ENCODE data around the gene CATSPERZ. TPM values are rescaled to one million over a fixed set of nuclear protein-coding genes. Genes with fewer than 3 reads are reported as not detected.
A peak's percentile ranks its signal among the peaks of the same experiment; 100 is the strongest.

Gene CATSPERZ
- total RNA-seq, 2 donors from 2014 or later: not detected

DNA sequence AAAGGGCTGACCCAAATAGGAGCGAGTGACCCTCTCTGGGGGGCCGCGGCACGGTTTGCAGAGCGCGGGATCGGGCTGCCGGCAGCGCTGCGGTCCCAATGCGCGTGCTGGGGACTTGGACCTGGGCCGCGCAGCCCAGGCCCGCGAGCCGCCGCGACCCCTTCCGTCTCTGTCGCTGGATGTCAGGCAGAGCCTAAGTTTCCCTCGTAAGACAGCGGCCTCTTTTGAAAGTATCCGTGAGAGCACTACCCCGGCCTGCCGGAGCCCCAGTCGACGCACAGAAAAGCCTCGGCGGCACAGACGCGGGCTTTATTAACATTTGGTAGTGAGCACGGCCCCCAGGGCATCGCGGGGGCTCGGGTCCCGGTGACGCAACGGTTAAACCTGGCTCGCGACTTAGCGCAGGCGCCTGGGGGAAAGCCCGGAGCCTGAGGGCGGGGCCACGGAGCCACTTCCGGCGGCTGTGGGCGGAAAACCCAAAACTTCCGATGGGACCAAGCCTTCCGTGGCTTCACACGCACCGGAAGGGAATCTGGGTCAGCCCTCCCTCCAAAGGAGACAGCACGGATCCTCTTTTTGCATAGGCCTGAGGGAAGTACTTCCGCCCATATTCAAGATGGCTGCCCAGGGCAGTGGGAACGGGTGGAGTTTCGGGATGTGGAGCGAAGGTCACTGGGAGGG is 30.5 kb upstream of the CATSPERZ start:
- no peaks in the 10 kb centered on the region for H3K9me3 Mint-ChIP-seq
- Histone ChIP-seq H3K27me3 (ENCODE audit: control insufficient read depth, insufficient read depth, low read length, poor library complexity, severe bottlenecking) (no peaks in the 10 kb centered on the region), H3K36me3 (ENCODE audit: control insufficient read depth, insufficient read depth, low read length) (peaks cover 4% of the 10 kb centered on the region), H3K4me3 (ENCODE audit: low read length) (peak overlapping the region; percentile 95), H3K4me1 (ENCODE audit: control insufficient read depth, insufficient read depth, low read length) (no peaks in the 10 kb centered on the region), H3K27ac (ENCODE audit: low read depth, low read length) (peak overlapping the region; percentile 94), H3K9me3 (ENCODE audit: control insufficient read depth, low read length) (no peaks in the 10 kb centered on the region), H3K9ac (ENCODE audit: extremely low read depth, low read length, poor library complexity, severe bottlenecking) (peak overlapping the region; percentile 91)
- H3K36me3 Mint-ChIP-seq (ENCODE audit: low read depth): peaks cover 17% of the 10 kb centered on the region
- DNase-seq: peak; percentile 99
- H3K4me3 Mint-ChIP-seq: peak overlapping the region; percentile 95
- peak overlapping the region; percentile 99 for H3K27ac Mint-ChIP-seq
- no peaks in the 10 kb centered on the region for H3K27me3 Mint-ChIP-seq (ENCODE audit: insufficient read depth)
- TF ChIP-seq, protein P1, sequence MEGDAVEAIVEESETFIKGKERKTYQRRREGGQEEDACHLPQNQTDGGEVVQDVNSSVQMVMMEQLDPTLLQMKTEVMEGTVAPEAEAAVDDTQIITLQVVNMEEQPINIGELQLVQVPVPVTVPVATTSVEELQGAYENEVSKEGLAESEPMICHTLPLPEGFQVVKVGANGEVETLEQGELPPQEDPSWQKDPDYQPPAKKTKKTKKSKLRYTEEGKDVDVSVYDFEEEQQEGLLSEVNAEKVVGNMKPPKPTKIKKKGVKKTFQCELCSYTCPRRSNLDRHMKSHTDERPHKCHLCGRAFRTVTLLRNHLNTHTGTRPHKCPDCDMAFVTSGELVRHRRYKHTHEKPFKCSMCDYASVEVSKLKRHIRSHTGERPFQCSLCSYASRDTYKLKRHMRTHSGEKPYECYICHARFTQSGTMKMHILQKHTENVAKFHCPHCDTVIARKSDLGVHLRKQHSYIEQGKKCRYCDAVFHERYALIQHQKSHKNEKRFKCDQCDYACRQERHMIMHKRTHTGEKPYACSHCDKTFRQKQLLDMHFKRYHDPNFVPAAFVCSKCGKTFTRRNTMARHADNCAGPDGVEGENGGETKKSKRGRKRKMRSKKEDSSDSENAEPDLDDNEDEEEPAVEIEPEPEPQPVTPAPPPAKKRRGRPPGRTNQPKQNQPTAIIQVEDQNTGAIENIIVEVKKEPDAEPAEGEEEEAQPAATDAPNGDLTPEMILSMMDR (conservative IDR thresholded peaks at IDR 0.05): peak; percentile 40
- WGBS, 2 experiments (ENCODE audit: insufficient coverage in 1 of 2, insufficient read length in 1 of 2): 0% methylated on average over 25 to 58 of the region's 58 CpGs
- peaks cover 14% of the 10 kb centered on the region for H3K4me1 Mint-ChIP-seq

DNA sequence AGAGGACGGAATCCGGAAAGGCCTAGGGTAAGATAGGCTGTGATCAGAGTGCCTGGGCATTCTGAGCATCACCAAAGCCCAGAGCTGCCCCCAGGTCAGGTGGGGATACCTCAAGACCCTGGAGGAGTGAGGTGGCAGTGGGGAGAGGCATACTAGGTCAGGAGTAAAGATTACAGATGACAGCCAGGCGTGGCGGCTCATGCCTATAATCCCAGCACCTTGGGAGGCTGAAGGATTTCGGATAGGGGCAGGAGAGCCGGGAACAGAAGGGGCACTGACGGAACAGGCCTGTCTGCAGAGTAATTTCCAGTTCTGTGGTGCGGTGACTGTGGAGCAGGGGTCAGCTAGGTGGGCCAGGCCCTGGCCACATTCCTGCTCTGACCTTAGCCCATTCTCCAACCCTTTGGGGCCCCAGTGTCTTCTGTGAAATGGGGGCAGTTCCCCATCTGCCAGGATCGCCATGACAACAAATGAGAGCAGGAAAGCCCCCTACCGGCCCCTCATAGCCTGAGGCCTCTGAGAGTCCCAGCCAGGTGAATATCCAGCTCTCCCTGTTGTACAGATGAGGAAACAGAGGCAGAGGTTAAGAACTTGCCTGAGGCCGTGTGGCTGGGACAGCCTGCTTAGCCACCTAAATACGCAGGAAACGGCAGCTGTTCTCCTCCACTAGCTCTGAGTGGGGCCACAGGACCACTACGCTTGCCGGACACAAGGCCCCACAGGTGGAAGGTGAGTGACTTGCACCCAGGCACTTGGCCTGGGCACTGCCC is 24.9 kb upstream of the CATSPERZ start:
- Histone ChIP-seq H3K4me1 (ENCODE audit: control insufficient read depth, insufficient read depth, low read length) (no peaks in the 10 kb centered on the region), H3K4me3 (ENCODE audit: low read length) (no peak overlapping the region), H3K36me3 (ENCODE audit: control insufficient read depth, insufficient read depth, low read length) (peaks cover 9% of the 10 kb centered on the region), H3K9me3 (ENCODE audit: control insufficient read depth, low read length) (no peaks in the 10 kb centered on the region), H3K9ac (ENCODE audit: extremely low read depth, low read length, poor library complexity, severe bottlenecking) (no peak overlapping the region), H3K27me3 (ENCODE audit: control insufficient read depth, insufficient read depth, low read length, poor library complexity, severe bottlenecking) (no peaks in the 10 kb centered on the region), H3K27ac (ENCODE audit: low read depth, low read length) (no peak overlapping the region)
- H3K27ac Mint-ChIP-seq: no peak overlapping the region
- TF ChIP-seq, protein P1 (conservative IDR thresholded peaks at IDR 0.05): no peak
- no peak for DNase-seq
- WGBS, 2 experiments (ENCODE audit: insufficient coverage in 1 of 2, insufficient read length in 1 of 2): 90 to 96% methylated on average over 13 to 15 of the region's 15 CpGs
- H3K4me1 Mint-ChIP-seq: peaks cover 3% of the 10 kb centered on the region
- H3K27me3 Mint-ChIP-seq (ENCODE audit: insufficient read depth): no peaks in the 10 kb centered on the region
- H3K4me3 Mint-ChIP-seq: no peak overlapping the region
- H3K9me3 Mint-ChIP-seq: no peaks in the 10 kb centered on the region
- peaks cover 19% of the 10 kb centered on the region for H3K36me3 Mint-ChIP-seq (ENCODE audit: low read depth)

DNA sequence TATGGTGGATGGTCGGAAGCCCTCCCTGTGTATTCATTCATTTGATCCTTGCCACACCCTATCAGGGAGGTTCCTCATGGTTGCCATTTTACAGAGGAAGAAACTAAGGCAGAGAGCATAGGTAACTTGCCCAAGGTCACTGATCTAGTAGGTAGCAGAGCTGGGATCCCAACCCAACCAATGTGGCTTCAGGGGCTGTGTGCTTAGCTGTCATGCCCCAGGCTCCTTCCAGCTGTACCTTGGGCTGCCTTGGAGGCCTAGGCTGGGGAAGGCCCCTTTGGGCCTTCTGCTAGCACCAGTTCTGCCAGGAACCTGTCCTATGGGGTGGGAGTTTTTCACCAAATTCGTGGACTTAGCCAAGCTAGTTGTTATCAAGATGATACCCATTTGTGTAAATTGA is 24.3 kb upstream of the CATSPERZ start:
- Mint-ChIP-seq H3K9me3 (no peaks in the 10 kb centered on the region), H3K27ac (no peak overlapping the region), H3K27me3 (ENCODE audit: insufficient read depth) (no peaks in the 10 kb centered on the region), H3K36me3 (ENCODE audit: low read depth) (peaks cover 19% of the 10 kb centered on the region), H3K4me1 (peaks cover 3% of the 10 kb centered on the region), H3K4me3 (no peak overlapping the region)
- WGBS, 2 experiments (ENCODE audit: insufficient coverage in 1 of 2, insufficient read length in 1 of 2): 95 to 100% methylated on average over 1 to 2 of the region's 2 CpGs
- peaks cover 9% of the 10 kb centered on the region for H3K36me3 ChIP-seq (ENCODE audit: control insufficient read depth, insufficient read depth, low read length)
- no peak for DNase-seq
- H3K4me1 ChIP-seq (ENCODE audit: control insufficient read depth, insufficient read depth, low read length): no peaks in the 10 kb centered on the region
- H3K9me3 ChIP-seq (ENCODE audit: control insufficient read depth, low read length): no peaks in the 10 kb centered on the region
- TF ChIP-seq, protein P1 (conservative IDR thresholded peaks at IDR 0.05): no peak
- H3K4me3 ChIP-seq (ENCODE audit: low read length): no peak overlapping the region
- no peaks in the 10 kb centered on the region for H3K27me3 ChIP-seq (ENCODE audit: control insufficient read depth, insufficient read depth, low read length, poor library complexity, severe bottlenecking)
- no peak overlapping the region for H3K27ac ChIP-seq (ENCODE audit: low read depth, low read length)
- H3K9ac ChIP-seq (ENCODE audit: extremely low read depth, low read length, poor library complexity, severe bottlenecking): no peak overlapping the region

All from endodermal cell (in vitro differentiated cells).